ENCODE measurements around the gene ZNF19.

- TF ChIP-seq CTCF (IDR thresholded peaks at IDR 0.05) (no peak), POLR2A (IDR thresholded peaks at IDR 0.05; ENCODE audit: low read depth) (no peak)
Observed at GRCh38 chr16:71448274-71448866, 40.8 kb downstream of the ZNF19 start.

Measured in esophagus muscularis mucosa (tissue), 3 donors.